SHP77 treated with DMSO at 0.1 percent for 48 hours (cell line): ENCODE data around the gene SSR3.
"Not testable (repeated sequence)": the region's sequence is repeated elsewhere in the genome, so short reads cannot be mapped to it uniquely, and the experiment has no call there.

ENCODE experiments used
- DNase-seq: peaks from one replicate; lab custom pipeline; 2025; lab: John Stamatoyannopoulos, UW

SSR3 gene

GRCh38 chr3:156554842-156555687, at the start of gene SSR3:
SSR3 (minus strand) TSS chr3:156555117; CDS start chr3:156555089, 28 bp downstream.
- peak; percentile 97 for DNase-seq

GRCh38 chr3:156604064-156604641, 49.2 kb upstream of the SSR3 start:
- no peak for DNase-seq

GRCh38 chr3:156603379-156604017, 48.6 kb upstream of the SSR3 start:
- DNase-seq, result no peak

- DNase-seq, result no peak
Measured at GRCh38 chr3:156602424-156602823, 47.5 kb upstream of the SSR3 start.

GRCh38 chr3:156601497-156601896, 46.6 kb upstream of the SSR3 start:
- DNase-seq, result no peak

GRCh38 chr3:156600834-156601233, 45.9 kb upstream of the SSR3 start:
- no peak for DNase-seq

GRCh38 chr3:156599089-156599874, 44.4 kb upstream of the SSR3 start:
- no peak for DNase-seq

- no peak for DNase-seq
Measured at GRCh38 chr3:156598413-156598812, 43.5 kb upstream of the SSR3 start.

- DNase-seq, result no peak
Measured at GRCh38 chr3:156594219-156594683, 39.3 kb upstream of the SSR3 start.

- no peak for DNase-seq
Measured at GRCh38 chr3:156593814-156594213, 38.9 kb upstream of the SSR3 start.

GRCh38 chr3:156589806-156590205, 34.9 kb upstream of the SSR3 start:
- DNase-seq, result not testable (repeated sequence)

- DNase-seq, result no peak
Measured at GRCh38 chr3:156587760-156588069, 32.8 kb upstream of the SSR3 start.

- no peak for DNase-seq
Measured at GRCh38 chr3:156586905-156587759, 32.2 kb upstream of the SSR3 start.

- DNase-seq, result no peak
Measured at GRCh38 chr3:156583469-156583868, 28.6 kb upstream of the SSR3 start.

GRCh38 chr3:156582532-156583183, 27.7 kb upstream of the SSR3 start:
- no peak for DNase-seq

GRCh38 chr3:156581954-156582353, 27.0 kb upstream of the SSR3 start:
- DNase-seq, result no peak

- DNase-seq, result no peak
Measured at GRCh38 chr3:156581033-156581432, 26.1 kb upstream of the SSR3 start.

- no peak for DNase-seq
Measured at GRCh38 chr3:156579427-156579851, 24.5 kb upstream of the SSR3 start.

GRCh38 chr3:156577736-156578135, 22.8 kb upstream of the SSR3 start:
- no peak for DNase-seq

- DNase-seq, result no peak
Measured at GRCh38 chr3:156576651-156577348, 21.9 kb upstream of the SSR3 start.
